K562 (cell line): ENCODE data around the gene AP4E1. TPM values are rescaled to one million over a fixed set of nuclear protein-coding genes. Genes with fewer than 3 reads are reported as not detected.
A peak's percentile ranks its signal among the peaks of the same experiment; 100 is the strongest.

Experiments used
- CGGBP1 ChIP-seq: fragments of 250-450 bp; sonication (Bioruptor Pico); IDR thresholded peaks from 2 replicates; pipeline ENCODE4 v1.9.0; 2021; ENCODE audit warnings: mild to moderate bottlenecking
- COPS2 ChIP-seq: fragments of 450-650 bp; conservative IDR thresholded peaks from 2 replicates; pipeline ENCODE4 v1.6.1; 2016; ENCODE audit warnings: mild to moderate bottlenecking, moderate library complexity
- EP300 ChIP-seq: IDR thresholded peaks from 2 replicates; pipeline ENCODE4 v1.6.1; 2012; ENCODE audit warnings: low read length, improper control_type of control experiment
- GATAD2A ChIP-seq: fragments of 450-650 bp; IDR thresholded peaks from 2 replicates; pipeline ENCODE4 v1.6.1; 2017
- GTF2E2 ChIP-seq: fragments of 200-800 bp; sonication (Bioruptor generic); IDR thresholded peaks from 2 replicates; pipeline ENCODE4 v1.6.1; 2016; ENCODE audit warnings: missing genetic modification characterization, missing compliant biosample characterization
- HDAC6 ChIP-seq: IDR thresholded peaks from 2 replicates; pipeline ENCODE4 v1.6.1; 2012; ENCODE audit warnings: low read depth, mild to moderate bottlenecking, control low read depth, inconsistent platforms, low read length, moderate library complexity
- HLTF ChIP-seq: fragments of 450-650 bp; IDR thresholded peaks from 2 replicates; pipeline ENCODE4 v1.6.1; 2016
- KHSRP ChIP-seq: fragments of 450-650 bp; IDR thresholded peaks from 2 replicates; pipeline ENCODE4 v1.6.1; 2017
- SMARCE1 ChIP-seq: fragments of 450-650 bp; IDR thresholded peaks from 2 replicates; pipeline ENCODE4 v1.7.1; 2016; ENCODE audit warnings: mild to moderate bottlenecking
- TARDBP ChIP-seq: fragments of 450-650 bp; IDR thresholded peaks from 2 replicates; pipeline ENCODE4 v1.6.1; 2016
- XRCC5 ChIP-seq: fragments of 200-400 bp; formaldehyde crosslinking; IDR thresholded peaks from 2 replicates; pipeline ENCODE4 v1.6.1; 2017; ENCODE audit warnings: low read depth, mild to moderate bottlenecking, low read length
- ZNF354B ChIP-seq: fragments of 250-450 bp; sonication (Bioruptor Pico); IDR thresholded peaks from 2 replicates; pipeline ENCODE4 v1.4.0; 2020
- ZNF76 ChIP-seq: fragments of 250-450 bp; sonication (Bioruptor Pico); IDR thresholded peaks from 2 replicates; pipeline ENCODE4 v1.4.0; 2020; ENCODE audit warnings: mild to moderate bottlenecking, moderate library complexity, borderline replicate concordance
- ZSCAN32 ChIP-seq: fragments of 450-650 bp; formaldehyde crosslinking; IDR thresholded peaks from 2 replicates; pipeline ENCODE4 v1.4.0; 2020; ENCODE audit warnings: mild to moderate bottlenecking, moderate library complexity
- polyA plus RNA-seq, 8 experiments: library from polyadenylated mRNA; depleted of rRNA in 4 of 8; stranded (reverse) in 5 of 8; unstranded in 3 of 8; fragments of >200 nt; fragmentation: Nextera tagmentation in 2 of 8; fragmentation: Illumina TruSeq in 1 of 8; extraction: Ambion mirVana in 2 of 8; extraction: Trizol in 1 of 8; gene quantifications; 2 replicates each; pipeline versions ENCODE4 v1.2.1 to v1.2.3, GENCODE V29; 2011 to 2014; ENCODE audit warnings: inconsistent platforms in 1 of 8, missing spikeins in 1 of 8
- total RNA-seq, 7 experiments: library from RNA; depleted of rRNA in 6 of 7; stranded (reverse); fragments of >200 nt in 6 of 7; fragmentation: Illumina TruSeq in 2 of 7; extraction: Trizol in 2 of 7; gene quantifications; 2 replicates each; pipeline versions ENCODE4 v1.2.1 to v1.2.3, GENCODE V29; 2011 to 2021; ENCODE audit warnings: low replicate concordance in 1 of 7
- TF ChIP-seq, protein P1 (sequence below): fragments of 150-350 bp; conservative IDR thresholded peaks from 2 replicates; pipeline ENCODE4 v1.6.1; 2014; ENCODE audit warnings: low read length
- TF ChIP-seq, protein P2 (sequence below): fragments of 450-650 bp; formaldehyde crosslinking; IDR thresholded peaks from 2 replicates; pipeline ENCODE4 v1.4.0; 2020; ENCODE audit warnings: mild to moderate bottlenecking, moderate library complexity
- TF ChIP-seq, protein P3 (sequence below): sonication (generic); formaldehyde crosslinking; IDR thresholded peaks from 2 replicates; pipeline ENCODE4 v1.8.1; 2023; ENCODE audit warnings: mild to moderate bottlenecking, missing genetic modification reagents, moderate library complexity
- TF ChIP-seq, protein P4 (sequence below): fragments of 450-650 bp; IDR thresholded peaks from 2 replicates; pipeline ENCODE4 v1.6.1; 2016; ENCODE audit warnings: antibody characterized with exemption
- TF ChIP-seq, protein P5 (sequence below): sonication (generic); formaldehyde crosslinking; IDR thresholded peaks from 2 replicates; pipeline ENCODE4 v1.8.0; 2022; ENCODE audit warnings: missing genetic modification reagents, mild to moderate bottlenecking, borderline replicate concordance

AP4E1 gene
- total and polyA plus RNA-seq, 9 of the 15 experiments (the other 6 are each of a cell fraction or from before 2014, with no cell fraction given): 1.3 to 11.5 (median 4.4) TPM

DNA sequence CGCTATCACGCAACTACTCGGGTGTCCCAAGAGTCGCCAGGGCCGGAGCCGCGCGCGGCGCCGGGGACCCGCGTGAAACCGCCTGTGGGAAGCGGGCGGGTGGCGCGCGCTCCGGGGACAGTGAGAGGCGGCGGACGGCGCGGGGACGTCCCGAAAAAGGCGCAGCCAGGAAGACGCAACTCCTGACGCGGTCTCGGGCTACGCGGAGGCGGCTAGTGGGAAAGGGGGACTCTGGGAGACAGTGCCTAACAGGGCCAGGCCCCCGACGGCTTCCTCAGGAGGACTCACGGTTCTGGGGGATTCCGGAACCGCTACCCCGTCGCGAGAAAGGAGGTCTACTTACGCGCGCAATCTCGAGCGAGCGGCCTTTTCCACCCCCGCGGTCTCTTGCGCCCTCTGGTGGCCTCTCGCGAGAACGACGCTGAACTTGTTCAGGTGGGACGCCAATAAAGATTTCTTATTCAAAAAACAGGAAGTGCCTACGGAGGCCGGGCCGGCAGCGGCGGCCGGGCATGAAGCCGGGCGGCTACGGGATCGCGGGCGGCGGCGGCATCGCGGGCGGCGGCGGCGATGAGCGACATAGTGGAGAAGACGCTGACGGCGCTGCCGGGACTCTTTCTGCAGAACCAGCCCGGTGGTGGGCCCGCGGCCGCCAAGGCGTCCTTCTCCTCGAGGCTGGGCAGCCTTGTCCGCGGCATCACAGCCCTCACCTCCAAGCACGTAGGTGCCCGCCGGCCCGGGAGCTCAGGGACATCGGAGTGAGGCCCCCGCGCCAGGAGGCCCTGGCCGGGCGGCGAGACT, at the start of gene AP4E1 (continued):
- TF ChIP-seq, protein P1, sequence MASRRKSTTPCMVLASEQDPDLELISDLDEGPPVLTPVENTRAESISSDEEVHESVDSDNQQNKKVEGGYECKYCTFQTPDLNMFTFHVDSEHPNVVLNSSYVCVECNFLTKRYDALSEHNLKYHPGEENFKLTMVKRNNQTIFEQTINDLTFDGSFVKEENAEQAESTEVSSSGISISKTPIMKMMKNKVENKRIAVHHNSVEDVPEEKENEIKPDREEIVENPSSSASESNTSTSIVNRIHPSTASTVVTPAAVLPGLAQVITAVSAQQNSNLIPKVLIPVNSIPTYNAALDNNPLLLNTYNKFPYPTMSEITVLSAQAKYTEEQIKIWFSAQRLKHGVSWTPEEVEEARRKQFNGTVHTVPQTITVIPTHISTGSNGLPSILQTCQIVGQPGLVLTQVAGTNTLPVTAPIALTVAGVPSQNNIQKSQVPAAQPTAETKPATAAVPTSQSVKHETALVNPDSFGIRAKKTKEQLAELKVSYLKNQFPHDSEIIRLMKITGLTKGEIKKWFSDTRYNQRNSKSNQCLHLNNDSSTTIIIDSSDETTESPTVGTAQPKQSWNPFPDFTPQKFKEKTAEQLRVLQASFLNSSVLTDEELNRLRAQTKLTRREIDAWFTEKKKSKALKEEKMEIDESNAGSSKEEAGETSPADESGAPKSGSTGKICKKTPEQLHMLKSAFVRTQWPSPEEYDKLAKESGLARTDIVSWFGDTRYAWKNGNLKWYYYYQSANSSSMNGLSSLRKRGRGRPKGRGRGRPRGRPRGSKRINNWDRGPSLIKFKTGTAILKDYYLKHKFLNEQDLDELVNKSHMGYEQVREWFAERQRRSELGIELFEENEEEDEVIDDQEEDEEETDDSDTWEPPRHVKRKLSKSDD: peak; percentile 83; the same call in 1 of the 2 replicates
- TF ChIP-seq COPS2 (no peak), ZNF76 (0 out of 2 replicates have a peak, but pooled peaks have one; percentile 20), GTF2E2 (tag) (peak; percentile 29; the same call in 1 of the 2 replicates), KHSRP (no peak), HDAC6 (0 out of 2 replicates have a peak, but pooled peaks have one; percentile 37), EP300 (peak; percentile 67), HLTF (0 out of 2 replicates have a peak, but pooled peaks have one; percentile 11), XRCC5 (peak; percentile 69; the same call in 1 of the 2 replicates), GATAD2A (no peak), ZNF354B (CRISPR knock-in tag) (no peak), TARDBP (0 out of 2 replicates have a peak, but pooled peaks have one; percentile 60), SMARCE1 (no peak), CGGBP1 (CRISPR knock-in tag) (no peak), ZSCAN32 (CRISPR knock-in tag) (no peak)
- TF ChIP-seq, protein P2, sequence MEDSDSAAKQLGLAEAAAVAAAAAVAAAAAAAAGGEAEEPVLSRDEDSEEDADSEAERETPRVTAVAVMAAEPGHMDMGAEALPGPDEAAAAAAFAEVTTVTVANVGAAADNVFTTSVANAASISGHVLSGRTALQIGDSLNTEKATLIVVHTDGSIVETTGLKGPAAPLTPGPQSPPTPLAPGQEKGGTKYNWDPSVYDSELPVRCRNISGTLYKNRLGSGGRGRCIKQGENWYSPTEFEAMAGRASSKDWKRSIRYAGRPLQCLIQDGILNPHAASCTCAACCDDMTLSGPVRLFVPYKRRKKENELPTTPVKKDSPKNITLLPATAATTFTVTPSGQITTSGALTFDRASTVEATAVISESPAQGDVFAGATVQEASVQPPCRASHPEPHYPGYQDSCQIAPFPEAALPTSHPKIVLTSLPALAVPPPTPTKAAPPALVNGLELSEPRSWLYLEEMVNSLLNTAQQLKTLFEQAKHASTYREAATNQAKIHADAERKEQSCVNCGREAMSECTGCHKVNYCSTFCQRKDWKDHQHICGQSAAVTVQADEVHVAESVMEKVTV: peak; percentile 93
- TF ChIP-seq, protein P3, sequence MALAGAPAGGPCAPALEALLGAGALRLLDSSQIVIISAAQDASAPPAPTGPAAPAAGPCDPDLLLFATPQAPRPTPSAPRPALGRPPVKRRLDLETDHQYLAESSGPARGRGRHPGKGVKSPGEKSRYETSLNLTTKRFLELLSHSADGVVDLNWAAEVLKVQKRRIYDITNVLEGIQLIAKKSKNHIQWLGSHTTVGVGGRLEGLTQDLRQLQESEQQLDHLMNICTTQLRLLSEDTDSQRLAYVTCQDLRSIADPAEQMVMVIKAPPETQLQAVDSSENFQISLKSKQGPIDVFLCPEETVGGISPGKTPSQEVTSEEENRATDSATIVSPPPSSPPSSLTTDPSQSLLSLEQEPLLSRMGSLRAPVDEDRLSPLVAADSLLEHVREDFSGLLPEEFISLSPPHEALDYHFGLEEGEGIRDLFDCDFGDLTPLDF (CRISPR knock-in tag): peak; percentile 59; the same call in 1 of the 2 replicates
- TF ChIP-seq, protein P4, sequence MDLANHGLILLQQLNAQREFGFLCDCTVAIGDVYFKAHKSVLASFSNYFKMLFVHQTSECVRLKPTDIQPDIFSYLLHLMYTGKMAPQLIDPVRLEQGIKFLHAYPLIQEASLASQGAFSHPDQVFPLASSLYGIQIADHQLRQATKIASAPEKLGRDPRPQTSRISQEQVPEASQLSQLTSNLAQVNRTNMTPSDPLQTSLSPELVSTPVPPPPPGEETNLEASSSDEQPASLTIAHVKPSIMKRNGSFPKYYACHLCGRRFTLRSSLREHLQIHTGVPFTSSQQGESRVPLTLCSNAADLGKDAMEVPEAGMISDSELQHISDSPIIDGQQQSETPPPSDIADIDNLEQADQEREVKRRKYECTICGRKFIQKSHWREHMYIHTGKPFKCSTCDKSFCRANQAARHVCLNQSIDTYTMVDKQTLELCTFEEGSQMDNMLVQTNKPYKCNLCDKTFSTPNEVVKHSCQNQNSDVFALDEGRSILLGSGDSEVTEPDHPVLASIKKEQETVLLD: no peak
- TF ChIP-seq, protein P5, sequence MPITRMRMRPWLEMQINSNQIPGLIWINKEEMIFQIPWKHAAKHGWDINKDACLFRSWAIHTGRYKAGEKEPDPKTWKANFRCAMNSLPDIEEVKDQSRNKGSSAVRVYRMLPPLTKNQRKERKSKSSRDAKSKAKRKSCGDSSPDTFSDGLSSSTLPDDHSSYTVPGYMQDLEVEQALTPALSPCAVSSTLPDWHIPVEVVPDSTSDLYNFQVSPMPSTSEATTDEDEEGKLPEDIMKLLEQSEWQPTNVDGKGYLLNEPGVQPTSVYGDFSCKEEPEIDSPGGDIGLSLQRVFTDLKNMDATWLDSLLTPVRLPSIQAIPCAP (CRISPR knock-in tag): no peak
